AG10803 (cell line): Measurements from ENCODE around the gene ETV6.
A peak's percentile ranks its signal among the peaks of the same experiment; 100 is the strongest.

ENCODE experiments used
- DNase-seq: peaks from one replicate; pipeline ENCODE4 v3.0.0; 2010; ENCODE audit warnings: low read depth
- H3K4me3 ChIP-seq: 2 replicates; pipeline ENCODE4 v1.5.1; 2011; ENCODE audit warnings: mild to moderate bottlenecking, low read length, control low read depth
- TF ChIP-seq, protein P1 (sequence below): conservative IDR thresholded peaks from 2 replicates; pipeline ENCODE4 v1.5.1; 2011; ENCODE audit warnings: mild to moderate bottlenecking, low read length, control low read depth, inconsistent platforms

The ETV6 gene

DNA sequence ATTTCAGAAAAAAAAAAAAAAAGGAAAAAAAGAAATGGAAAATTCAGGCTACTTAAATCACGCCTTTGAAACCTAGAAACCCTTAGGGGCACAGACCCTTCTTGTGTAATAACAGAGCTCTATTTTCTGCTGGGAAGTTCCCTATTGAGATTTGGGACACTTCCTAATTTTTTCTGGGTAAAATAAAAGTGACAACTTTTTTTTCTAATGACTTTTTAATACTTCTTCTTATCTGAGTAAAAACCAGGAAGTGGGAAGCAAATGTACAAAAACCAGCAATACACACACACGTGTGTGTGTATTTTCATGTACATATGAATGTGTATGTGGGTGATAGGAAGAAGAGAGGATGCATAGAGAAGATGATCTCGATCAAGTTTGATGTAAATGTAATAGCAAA, 35.8 kb downstream of the ETV6 start:
- TF ChIP-seq, protein P1, sequence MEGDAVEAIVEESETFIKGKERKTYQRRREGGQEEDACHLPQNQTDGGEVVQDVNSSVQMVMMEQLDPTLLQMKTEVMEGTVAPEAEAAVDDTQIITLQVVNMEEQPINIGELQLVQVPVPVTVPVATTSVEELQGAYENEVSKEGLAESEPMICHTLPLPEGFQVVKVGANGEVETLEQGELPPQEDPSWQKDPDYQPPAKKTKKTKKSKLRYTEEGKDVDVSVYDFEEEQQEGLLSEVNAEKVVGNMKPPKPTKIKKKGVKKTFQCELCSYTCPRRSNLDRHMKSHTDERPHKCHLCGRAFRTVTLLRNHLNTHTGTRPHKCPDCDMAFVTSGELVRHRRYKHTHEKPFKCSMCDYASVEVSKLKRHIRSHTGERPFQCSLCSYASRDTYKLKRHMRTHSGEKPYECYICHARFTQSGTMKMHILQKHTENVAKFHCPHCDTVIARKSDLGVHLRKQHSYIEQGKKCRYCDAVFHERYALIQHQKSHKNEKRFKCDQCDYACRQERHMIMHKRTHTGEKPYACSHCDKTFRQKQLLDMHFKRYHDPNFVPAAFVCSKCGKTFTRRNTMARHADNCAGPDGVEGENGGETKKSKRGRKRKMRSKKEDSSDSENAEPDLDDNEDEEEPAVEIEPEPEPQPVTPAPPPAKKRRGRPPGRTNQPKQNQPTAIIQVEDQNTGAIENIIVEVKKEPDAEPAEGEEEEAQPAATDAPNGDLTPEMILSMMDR, result no peak
- H3K4me3 ChIP-seq, result no peak overlapping the region
- no peak for DNase-seq

DNA sequence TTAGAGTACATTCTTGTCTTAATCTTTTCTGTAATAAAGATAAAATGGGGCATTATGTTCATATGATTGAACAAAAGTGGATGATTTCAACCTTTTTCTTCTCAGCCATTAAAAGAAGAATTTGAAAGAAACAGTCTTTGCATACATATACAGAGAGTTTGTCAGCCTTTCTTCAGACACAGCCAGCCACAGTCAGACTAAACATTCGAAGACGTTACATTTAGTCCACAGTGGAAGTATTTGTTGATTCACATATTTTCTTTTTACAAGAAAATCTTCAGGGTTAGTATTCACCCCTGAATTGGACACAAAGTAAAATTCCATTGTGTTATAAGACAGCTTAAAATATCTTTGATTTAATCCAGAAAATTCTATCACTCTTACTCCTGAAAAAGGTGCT, 36.2 kb downstream of the ETV6 start:
- H3K4me3 ChIP-seq, result no peak overlapping the region
- DNase-seq, result no peak
- TF ChIP-seq, protein P1, result no peak

DNA sequence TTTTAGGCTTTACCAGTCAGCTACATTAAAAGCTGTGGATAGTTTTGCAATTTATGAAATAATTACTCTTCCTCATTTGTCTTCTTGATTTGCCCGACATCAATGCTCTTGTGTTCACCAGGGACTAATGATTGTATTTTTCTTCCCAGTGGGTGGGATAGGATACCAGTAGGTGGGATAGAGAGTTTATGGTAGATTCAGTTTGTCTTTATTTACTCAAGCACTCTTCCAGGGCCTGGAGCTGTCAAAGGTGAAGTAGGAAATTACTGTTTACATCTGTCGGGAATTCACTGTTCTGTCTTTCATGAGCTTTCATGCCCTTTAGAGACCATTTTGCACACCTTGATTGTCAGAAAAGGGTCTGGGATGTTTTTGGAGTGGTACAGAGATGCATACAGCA, 36.6 kb downstream of the ETV6 start:
- DNase-seq, result no peak
- no peak overlapping the region for H3K4me3 ChIP-seq
- TF ChIP-seq, protein P1, result no peak

DNA sequence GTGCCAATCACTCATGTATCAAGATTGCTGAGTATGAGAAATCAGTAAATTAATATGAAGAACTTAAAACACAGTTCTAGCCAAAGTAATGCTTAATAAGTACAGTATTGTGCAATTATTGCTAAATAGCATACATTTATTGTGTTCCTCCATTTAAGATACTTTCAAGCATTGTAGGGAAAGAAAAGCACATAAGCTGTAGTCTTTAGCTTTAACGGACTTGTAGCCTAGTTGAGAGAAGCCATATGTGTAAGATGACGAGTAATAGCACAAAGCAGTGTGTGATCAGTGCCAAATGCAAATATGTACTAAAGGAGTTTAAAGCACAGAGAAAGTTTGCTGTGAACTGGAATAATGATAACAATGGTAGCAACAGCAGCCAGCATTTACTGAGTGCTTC, 38.1 kb downstream of the ETV6 start:
- TF ChIP-seq, protein P1, result no peak
- DNase-seq, result no peak
- H3K4me3 ChIP-seq, result no peak overlapping the region

DNA sequence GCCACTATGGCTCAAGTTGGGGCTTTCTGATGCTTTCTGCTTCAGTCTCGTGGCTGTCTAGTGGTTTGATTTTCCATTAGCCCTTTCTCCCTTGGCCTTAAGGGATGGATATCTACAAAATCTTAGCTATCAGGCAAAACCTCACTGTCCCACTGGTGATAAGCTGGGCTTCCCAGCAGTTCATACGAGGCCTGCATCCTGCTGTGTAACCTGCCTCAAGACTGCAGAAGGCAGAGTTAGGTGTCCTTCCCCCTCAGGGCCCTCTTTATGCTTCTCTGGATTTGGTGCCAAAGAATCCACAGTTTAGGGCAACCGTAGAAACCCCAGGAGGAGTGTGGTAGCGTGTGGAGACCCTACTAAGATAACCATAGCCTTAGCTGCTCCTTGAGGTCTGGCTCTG, 38.9 kb downstream of the ETV6 start:
- no peak overlapping the region for H3K4me3 ChIP-seq
- no peak for DNase-seq
- TF ChIP-seq, protein P1, result no peak

DNA sequence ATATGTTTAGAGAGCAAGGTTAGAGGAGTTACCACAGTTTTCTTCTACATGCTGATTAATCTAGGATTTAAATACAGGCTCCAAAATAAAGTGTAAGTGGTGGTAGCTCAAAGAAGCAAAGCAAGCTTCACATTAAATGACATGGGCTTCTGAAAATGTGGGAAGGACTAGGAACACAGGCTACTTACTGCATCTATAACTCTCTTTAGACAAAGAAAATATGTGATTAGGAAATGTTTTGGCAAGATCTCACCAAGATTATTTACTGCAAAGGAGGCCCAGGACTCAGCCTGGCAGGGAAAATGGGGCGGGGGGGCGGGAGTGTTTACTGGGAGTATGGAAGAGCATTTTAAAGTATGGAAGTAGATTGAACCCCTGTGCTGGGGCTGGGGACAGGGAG, 39.4 kb downstream of the ETV6 start:
- no peak overlapping the region for H3K4me3 ChIP-seq
- peak; percentile 75 for DNase-seq
- TF ChIP-seq, protein P1, result no peak

DNA sequence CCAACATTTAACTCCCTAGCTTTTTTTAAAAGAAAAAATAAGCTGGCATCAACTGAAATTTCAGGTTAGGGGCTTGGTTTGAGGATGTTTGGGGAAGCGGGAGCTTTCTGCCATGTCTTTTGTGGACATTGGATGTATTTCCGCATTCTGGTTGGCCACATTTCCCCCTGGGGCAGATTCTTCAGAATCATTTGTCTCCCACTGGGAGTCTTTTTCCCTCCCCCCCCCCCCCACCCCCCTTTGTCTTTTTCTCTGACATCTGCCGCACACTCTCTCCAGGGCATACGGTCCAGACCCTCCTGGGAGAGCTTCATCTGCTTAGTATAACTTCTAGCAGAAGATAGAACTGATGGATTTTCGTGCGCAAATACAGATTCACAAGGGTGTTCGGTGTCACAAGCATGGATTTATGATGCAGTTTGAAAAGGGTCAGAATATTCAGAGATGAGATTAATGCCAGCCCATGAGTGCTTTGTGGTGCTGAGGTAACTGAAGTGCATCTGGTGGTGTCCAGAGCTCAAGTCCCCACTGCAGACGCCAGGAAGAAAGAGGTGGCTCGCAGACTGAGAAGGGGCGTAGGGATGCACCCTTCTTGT, 40.2 kb downstream of the ETV6 start:
- DNase-seq, result no peak

More for the DNA sequence above, 40.2 kb downstream of the ETV6 start:
- TF ChIP-seq, protein P1, result no peak
- no peak overlapping the region for H3K4me3 ChIP-seq
